ENCODE measurements around the gene PAN2.

DNA sequence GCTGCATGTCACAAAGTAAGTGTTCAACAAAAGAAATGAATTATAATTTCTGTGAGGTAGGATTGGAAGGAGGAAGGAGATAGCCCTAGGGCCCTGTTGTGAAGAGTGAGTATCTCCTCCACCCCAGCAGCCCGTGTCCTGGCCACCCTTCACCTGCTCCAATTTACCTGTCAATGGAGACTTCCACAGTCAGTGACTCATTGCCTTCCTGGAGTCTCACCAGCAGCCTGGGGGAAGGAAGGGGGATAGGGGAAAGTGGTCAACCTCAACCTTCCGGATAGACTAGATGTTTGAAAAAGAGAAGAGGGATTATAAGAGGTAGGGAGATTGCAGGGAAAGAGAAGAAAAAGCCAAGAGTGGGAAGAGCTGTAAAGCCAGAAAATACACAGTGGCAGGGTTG lies 16.9 kb upstream of the PAN2 start:
- TF ChIP-seq, protein P1, sequence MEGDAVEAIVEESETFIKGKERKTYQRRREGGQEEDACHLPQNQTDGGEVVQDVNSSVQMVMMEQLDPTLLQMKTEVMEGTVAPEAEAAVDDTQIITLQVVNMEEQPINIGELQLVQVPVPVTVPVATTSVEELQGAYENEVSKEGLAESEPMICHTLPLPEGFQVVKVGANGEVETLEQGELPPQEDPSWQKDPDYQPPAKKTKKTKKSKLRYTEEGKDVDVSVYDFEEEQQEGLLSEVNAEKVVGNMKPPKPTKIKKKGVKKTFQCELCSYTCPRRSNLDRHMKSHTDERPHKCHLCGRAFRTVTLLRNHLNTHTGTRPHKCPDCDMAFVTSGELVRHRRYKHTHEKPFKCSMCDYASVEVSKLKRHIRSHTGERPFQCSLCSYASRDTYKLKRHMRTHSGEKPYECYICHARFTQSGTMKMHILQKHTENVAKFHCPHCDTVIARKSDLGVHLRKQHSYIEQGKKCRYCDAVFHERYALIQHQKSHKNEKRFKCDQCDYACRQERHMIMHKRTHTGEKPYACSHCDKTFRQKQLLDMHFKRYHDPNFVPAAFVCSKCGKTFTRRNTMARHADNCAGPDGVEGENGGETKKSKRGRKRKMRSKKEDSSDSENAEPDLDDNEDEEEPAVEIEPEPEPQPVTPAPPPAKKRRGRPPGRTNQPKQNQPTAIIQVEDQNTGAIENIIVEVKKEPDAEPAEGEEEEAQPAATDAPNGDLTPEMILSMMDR (IDR thresholded peaks at IDR 0.05): no peak
- TF ChIP-seq POLR2AphosphoS5 (IDR thresholded peaks at IDR 0.05; ENCODE audit: low read depth, low read length): no peak
